DOHH2 (cell line): Measurements from ENCODE around the gene UBA7.

Source experiments
- H3F3A ChIP-seq: fragments of 200-600 bp; sonication (generic), shearing (Covaris generic); 2 replicates; pipeline ENCODE4 v1.6.0; 2016; ENCODE audit warnings: antibody characterized with exemption, mild to moderate bottlenecking; ENCODE audit not compliant: control insufficient read depth, insufficient read depth
- H3K27ac ChIP-seq: fragments of 200-600 bp; sonication (generic); 2 replicates; pipeline ENCODE4 v1.5.1; 2014; ENCODE audit warnings: low read depth, mild to moderate bottlenecking, low read length, moderate library complexity
- H3K27me3 ChIP-seq: fragments of 200-600 bp; sonication (generic); 2 replicates; pipeline ENCODE4 v1.6.1; 2014; ENCODE audit warnings: mild to moderate bottlenecking, low read length, mixed read lengths; ENCODE audit not compliant: control insufficient read depth
- H3K36me3 ChIP-seq: fragments of 200-600 bp; sonication (generic); 2 replicates; pipeline ENCODE4 v1.6.1; 2014; ENCODE audit warnings: mild to moderate bottlenecking, low read length, moderate library complexity, mixed read lengths; ENCODE audit not compliant: control insufficient read depth
- H3K4me1 ChIP-seq: fragments of 200-600 bp; sonication (generic); 2 replicates; pipeline ENCODE4 v1.6.1; 2014; ENCODE audit warnings: mild to moderate bottlenecking, low read length, mixed read lengths; ENCODE audit not compliant: control insufficient read depth
- H3K4me2 ChIP-seq: fragments of 200-600 bp; sonication (generic); 2 replicates; pipeline ENCODE4 v1.6.0; 2014; ENCODE audit warnings: mild to moderate bottlenecking, low read length, moderate library complexity
- H3K4me3 ChIP-seq: fragments of 200-600 bp; sonication (generic); 2 replicates; pipeline ENCODE4 v1.5.1; 2014; ENCODE audit warnings: mild to moderate bottlenecking, low read length, mixed read lengths
- H3K79me2 ChIP-seq: fragments of 200-600 bp; sonication (generic); 2 replicates; pipeline ENCODE4 v1.6.1; 2014; ENCODE audit warnings: mild to moderate bottlenecking, low read length, mixed read lengths; ENCODE audit not compliant: control insufficient read depth
- H3K9me2 ChIP-seq: fragments of 200-600 bp; sonication (generic); replicated peaks from 2 replicates; pipeline ENCODE4 v1.6.1; 2014; ENCODE audit warnings: mild to moderate bottlenecking, low read length, mixed read lengths; ENCODE audit not compliant: control insufficient read depth
- H3K9me3 ChIP-seq: fragments of 200-600 bp; sonication (generic); 2 replicates; pipeline ENCODE4 v1.6.1; 2014; ENCODE audit warnings: antibody characterized with exemption, low read length, mixed read lengths; ENCODE audit not compliant: control insufficient read depth, insufficient read depth
- H4K20me1 ChIP-seq: fragments of 200-600 bp; sonication (generic); 2 replicates; pipeline ENCODE4 v1.6.0; 2014; ENCODE audit warnings: low read depth, mild to moderate bottlenecking, antibody characterized with exemption, low read length, moderate library complexity; ENCODE audit not compliant: control insufficient read depth, insufficient read depth
- EZH2phosphoT487 ChIP-seq: fragments of 200-600 bp; sonication (generic); IDR thresholded peaks from 2 replicates; pipeline ENCODE4 v1.6.1; 2017; ENCODE audit warnings: borderline replicate concordance, mild to moderate bottlenecking, antibody characterized with exemption, low read length, moderate library complexity, mixed read lengths
- TF ChIP-seq, protein P1 (sequence below): fragments of 200-600 bp; sonication (generic); IDR thresholded peaks from one replicate; pipeline ENCODE4 v1.5.1; 2014; ENCODE audit warnings: antibody characterized with exemption, mild to moderate bottlenecking, low read depth, low read length; ENCODE audit not compliant: poor library complexity, severe bottlenecking

Gene UBA7

DNA sequence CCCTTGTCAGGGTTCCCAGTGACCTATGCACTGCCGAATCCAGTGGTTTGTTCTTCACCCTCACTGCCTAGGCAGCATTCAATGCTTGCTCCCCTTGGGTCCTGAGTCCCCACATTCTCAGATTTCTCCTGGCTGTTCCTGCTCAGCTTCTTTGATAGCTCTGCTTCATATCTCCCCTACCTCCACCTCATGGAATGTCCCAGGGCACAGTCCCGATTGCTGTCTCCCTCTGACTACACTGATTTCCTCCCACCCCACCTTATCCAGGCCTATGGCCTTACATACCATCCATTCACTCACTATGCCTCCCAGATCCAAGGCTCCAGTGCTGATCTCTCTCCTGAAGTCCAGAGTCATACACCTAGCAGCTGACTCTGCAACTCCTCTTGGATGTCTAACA is 12.6 kb downstream of the UBA7 start:
- peaks cover 18% of the 10 kb centered on the region for H3K36me3 ChIP-seq
- no peak overlapping the region for H3K4me3 ChIP-seq
- no peaks in the 10 kb centered on the region for H4K20me1 ChIP-seq
- H3K27ac ChIP-seq = no peak overlapping the region
- no peaks in the 10 kb centered on the region for H3K9me2 ChIP-seq
- peaks cover 11% of the 10 kb centered on the region for H3F3A ChIP-seq
- peaks cover 16% of the 10 kb centered on the region for H3K79me2 ChIP-seq
- no peaks in the 10 kb centered on the region for H3K27me3 ChIP-seq
- H3K9me3 ChIP-seq = no peaks in the 10 kb centered on the region
- H3K4me1 ChIP-seq = peaks cover 37% of the 10 kb centered on the region
- no peak overlapping the region; the same call in 1 of the 2 replicates for H3K4me2 ChIP-seq
- TF ChIP-seq EZH2phosphoT487 = no peak
- TF ChIP-seq, protein P1, sequence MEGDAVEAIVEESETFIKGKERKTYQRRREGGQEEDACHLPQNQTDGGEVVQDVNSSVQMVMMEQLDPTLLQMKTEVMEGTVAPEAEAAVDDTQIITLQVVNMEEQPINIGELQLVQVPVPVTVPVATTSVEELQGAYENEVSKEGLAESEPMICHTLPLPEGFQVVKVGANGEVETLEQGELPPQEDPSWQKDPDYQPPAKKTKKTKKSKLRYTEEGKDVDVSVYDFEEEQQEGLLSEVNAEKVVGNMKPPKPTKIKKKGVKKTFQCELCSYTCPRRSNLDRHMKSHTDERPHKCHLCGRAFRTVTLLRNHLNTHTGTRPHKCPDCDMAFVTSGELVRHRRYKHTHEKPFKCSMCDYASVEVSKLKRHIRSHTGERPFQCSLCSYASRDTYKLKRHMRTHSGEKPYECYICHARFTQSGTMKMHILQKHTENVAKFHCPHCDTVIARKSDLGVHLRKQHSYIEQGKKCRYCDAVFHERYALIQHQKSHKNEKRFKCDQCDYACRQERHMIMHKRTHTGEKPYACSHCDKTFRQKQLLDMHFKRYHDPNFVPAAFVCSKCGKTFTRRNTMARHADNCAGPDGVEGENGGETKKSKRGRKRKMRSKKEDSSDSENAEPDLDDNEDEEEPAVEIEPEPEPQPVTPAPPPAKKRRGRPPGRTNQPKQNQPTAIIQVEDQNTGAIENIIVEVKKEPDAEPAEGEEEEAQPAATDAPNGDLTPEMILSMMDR = no peak

DNA sequence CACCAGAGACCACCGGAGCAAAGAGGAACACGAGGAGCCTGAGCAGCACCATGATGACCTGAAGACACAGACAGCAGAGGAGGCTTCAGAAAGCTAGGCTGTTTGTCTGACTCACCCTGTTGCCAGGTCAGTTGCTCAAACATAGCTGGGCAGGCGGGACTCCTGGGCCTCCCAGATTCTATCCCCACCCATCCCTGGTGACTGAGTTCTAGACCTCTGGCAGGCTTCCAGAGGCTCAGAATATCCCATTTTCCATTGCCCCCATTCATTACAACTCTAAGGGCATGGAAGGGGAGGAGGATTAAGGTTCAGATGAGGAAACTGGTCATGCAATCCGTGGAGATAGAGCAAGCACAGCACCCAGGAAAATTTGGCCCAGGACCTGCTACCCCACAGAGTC is 14.0 kb downstream of the UBA7 start, which contains the start of gene CDHR4:
TSS of gene CDHR4 (minus strand) at position 113 of the 400 bp plus-strand sequence. CDS start at position 52, 61 bp downstream.
- peaks cover 16% of the 10 kb centered on the region for H3K79me2 ChIP-seq
- H3K27ac ChIP-seq = no peak within 1 kb of the TSS
- H4K20me1 ChIP-seq = no peaks in the 10 kb centered on the region
- peaks cover 24% of the 10 kb centered on the region for H3K4me1 ChIP-seq
- H3K4me3 ChIP-seq = no peak within 1 kb of the TSS
- H3K4me2 ChIP-seq = no peak within 1 kb of the TSS
- no peaks in the 10 kb centered on the region for H3K27me3 ChIP-seq
- peaks cover 12% of the 10 kb centered on the region for H3K36me3 ChIP-seq
- H3K9me3 ChIP-seq = no peaks in the 10 kb centered on the region
- H3K9me2 ChIP-seq = no peaks in the 10 kb centered on the region
- TF ChIP-seq, protein P1 = no peak
- no peak for TF ChIP-seq EZH2phosphoT487
- H3F3A ChIP-seq = peaks cover under 1% of the 10 kb centered on the region

DNA sequence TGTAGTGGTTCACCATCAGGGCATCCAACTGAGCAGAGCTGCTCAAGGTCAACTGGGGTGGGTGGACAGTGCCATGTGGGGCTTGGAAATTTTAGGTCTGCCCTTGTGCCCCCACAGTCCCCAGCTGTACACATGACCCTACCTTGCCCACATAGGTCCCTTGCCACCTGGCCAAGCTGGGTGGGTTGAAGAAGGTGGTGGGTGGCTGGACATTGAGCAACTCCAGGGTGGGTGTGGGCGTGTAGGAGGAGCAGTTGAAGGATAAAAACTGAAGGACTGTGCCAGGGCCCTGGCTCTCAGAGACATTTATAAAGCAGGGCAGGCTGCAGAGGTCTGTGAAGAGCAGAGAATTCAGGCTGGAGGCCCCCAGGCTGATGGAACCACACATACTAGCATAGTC is 14.6 kb downstream of the UBA7 start:
- H3F3A ChIP-seq = no peaks in the 10 kb centered on the region
- no peaks in the 10 kb centered on the region for H4K20me1 ChIP-seq
- peaks cover 10% of the 10 kb centered on the region for H3K79me2 ChIP-seq
- no peak overlapping the region for H3K27ac ChIP-seq
- H3K9me2 ChIP-seq = no peaks in the 10 kb centered on the region
- H3K4me1 ChIP-seq = peaks cover 17% of the 10 kb centered on the region
- peaks cover 7% of the 10 kb centered on the region; the same call in 1 of the 2 replicates for H3K36me3 ChIP-seq
- TF ChIP-seq, protein P1 = no peak
- no peak for TF ChIP-seq EZH2phosphoT487
- no peaks in the 10 kb centered on the region for H3K9me3 ChIP-seq
- H3K4me3 ChIP-seq = no peak overlapping the region
- no peaks in the 10 kb centered on the region for H3K27me3 ChIP-seq
- no peak overlapping the region for H3K4me2 ChIP-seq
